CD4-positive, CD25-positive, alpha-beta regulatory T cell (primary cell): ENCODE results near the gene IGFN1. TPM values are rescaled to one million over a fixed set of nuclear protein-coding genes. Genes with fewer than 3 reads are reported as not detected.
"Not testable (repeated sequence)": the region's sequence is repeated elsewhere in the genome, so short reads cannot be mapped to it uniquely, and the experiment has no call there.

Experiments
- ATAC-seq, 2 donors: fragments of 150-1000 bp; cut with Tn5 transposase; one replicate each; pipeline ENCODE4 v1.10.0; 2021; ENCODE audit warnings: low read depth in 2 of 2, moderate number of reproducible peaks in 2 of 2, moderate library complexity in 1 of 2
- DNase-seq, 3 donors: peaks; one replicate each; pipeline versions ENCODE4 v3.0.0 to v3.0.0-alpha.2; 2012 to 2022; ENCODE audit warnings: mixed read lengths in 1 of 3
- H3K27ac ChIP-seq: one replicate; pipeline ENCODE4 v1.7.0; 2013; ENCODE audit warnings: mild to moderate bottlenecking, low read length; ENCODE audit not compliant: insufficient read depth, poor library complexity, severe bottlenecking
- H3K27me3 ChIP-seq: one replicate; pipeline ENCODE4 v1.7.0; 2013; ENCODE audit warnings: low read length; ENCODE audit not compliant: control insufficient read depth, insufficient read depth
- H3K36me3 ChIP-seq: one replicate; pipeline ENCODE4 v1.7.0; 2013; ENCODE audit warnings: mild to moderate bottlenecking, low read length, moderate library complexity; ENCODE audit not compliant: control insufficient read depth, insufficient read depth
- H3K4me1 ChIP-seq: 2 replicates; pipeline ENCODE4 v1.7.0; 2013; ENCODE audit warnings: mild to moderate bottlenecking, low read length; ENCODE audit not compliant: insufficient read depth, control insufficient read depth, poor library complexity, severe bottlenecking
- H3K4me3 ChIP-seq: one replicate; pipeline ENCODE4 v1.7.0; 2013; ENCODE audit warnings: low read depth, mild to moderate bottlenecking, low read length, moderate library complexity
- H3K9me3 ChIP-seq, 2 experiments: 1 replicate in 1 of 2; 2 replicates in 1 of 2; pipeline ENCODE4 v1.7.0; 2013; ENCODE audit warnings: low read length in 2 of 2, mild to moderate bottlenecking in 1 of 2, moderate library complexity in 1 of 2; ENCODE audit not compliant: control insufficient read depth in 2 of 2
- H3K27ac Mint-ChIP-seq, 3 donors: one replicate each; pipeline ENCODE4 v1.8.0; 2020 to 2022; ENCODE audit warnings: mild to moderate bottlenecking in 3 of 3, mixed read lengths in 3 of 3, moderate library complexity in 2 of 3
- H3K27me3 Mint-ChIP-seq: one replicate; pipeline ENCODE4 v1.8.0; 2022; ENCODE audit warnings: mild to moderate bottlenecking, mixed read lengths
- H3K36me3 Mint-ChIP-seq: one replicate; pipeline ENCODE4 v1.8.0; 2020; ENCODE audit warnings: mixed read lengths
- H3K4me1 Mint-ChIP-seq, 4 donors: one replicate each; pipeline ENCODE4 v1.8.0; 2020 to 2022; ENCODE audit warnings: mixed read lengths in 4 of 4, mild to moderate bottlenecking in 1 of 4
- H3K4me3 Mint-ChIP-seq, 4 donors: one replicate each; pipeline ENCODE4 v1.8.0; 2020 to 2022; ENCODE audit warnings: mild to moderate bottlenecking in 4 of 4, mixed read lengths in 4 of 4, moderate library complexity in 3 of 4
- H3K9me3 Mint-ChIP-seq, 7 donors: one replicate each; pipeline ENCODE4 v1.8.0; 2020 to 2022; ENCODE audit warnings: mixed read lengths in 7 of 7, mild to moderate bottlenecking in 3 of 7, moderate library complexity in 2 of 7
- polyA plus RNA-seq, 4 donors: library from polyadenylated mRNA; unstranded; fragments of 300-500 nt; fragmentation: Illumina TruSeq; gene quantifications; one replicate each; pipeline ENCODE4 v1.2.3, GENCODE V29; 2021
- total RNA-seq: library from RNA; stranded (reverse); gene quantifications from one replicate; pipeline ENCODE4 v1.2.3, GENCODE V29; 2022

IGFN1 gene
- total and polyA plus RNA-seq, 5 donors from 2014 or later, result not detected

GRCh38 chr1:201229095-201229494 lies 38.5 kb downstream of the IGFN1 start:
- Mint-ChIP-seq H3K36me3 (no peaks in the 10 kb centered on the region), H3K9me3 (peaks cover 0 to 12% (median 0%) of the 10 kb centered on the region in 7 donors), H3K4me1 (no peaks in the 10 kb centered on the region), H3K4me3 (no peak overlapping the region), H3K27ac (no peak overlapping the region), H3K27me3 (peaks cover 38% of the 10 kb centered on the region)
- H3K27me3 ChIP-seq, result peaks cover 5% of the 10 kb centered on the region
- no peaks in the 10 kb centered on the region for H3K36me3 ChIP-seq
- H3K4me3 ChIP-seq, result no peak overlapping the region
- no peak overlapping the region for H3K27ac ChIP-seq
- no peaks in the 10 kb centered on the region for H3K9me3 ChIP-seq
- ATAC-seq, result no peak
- DNase-seq, result no peak
- H3K4me1 ChIP-seq, result no peaks in the 10 kb centered on the region

- Mint-ChIP-seq H3K36me3 (no peaks in the 10 kb centered on the region), H3K27ac (no peak overlapping the region), H3K4me1 (no peaks in the 10 kb centered on the region), H3K27me3 (peaks cover 38% of the 10 kb centered on the region), H3K9me3 (peaks cover 0 to 12% (median 0%) of the 10 kb centered on the region in 7 donors), H3K4me3 (no peak overlapping the region)
- no peaks in the 10 kb centered on the region for H3K4me1 ChIP-seq
- H3K9me3 ChIP-seq, result no peaks in the 10 kb centered on the region
- H3K4me3 ChIP-seq, result no peak overlapping the region
- H3K36me3 ChIP-seq, result no peaks in the 10 kb centered on the region
- peaks cover 5% of the 10 kb centered on the region for H3K27me3 ChIP-seq
- no peak overlapping the region for H3K27ac ChIP-seq
- DNase-seq (no peak), ATAC-seq (no peak)
These were observed 39.4 kb downstream of the IGFN1 start for GRCh38 chr1:201229771-201230635.

GRCh38 chr1:201230676-201231075 lies 40.1 kb downstream of the IGFN1 start:
- peaks cover 0 to 12% (median 0%) of the 10 kb centered on the region in 7 donors for H3K9me3 Mint-ChIP-seq
- H3K27me3 Mint-ChIP-seq, result peaks cover 38% of the 10 kb centered on the region
- no peak for ATAC-seq
- no peak overlapping the region for H3K4me3 Mint-ChIP-seq
- H3K36me3 ChIP-seq, result no peaks in the 10 kb centered on the region
- no peaks in the 10 kb centered on the region for H3K36me3 Mint-ChIP-seq
- peaks cover 5% of the 10 kb centered on the region for H3K27me3 ChIP-seq
- no peak overlapping the region for H3K27ac Mint-ChIP-seq
- H3K4me3 ChIP-seq, result no peak overlapping the region
- no peak for DNase-seq
- H3K9me3 ChIP-seq, result no peaks in the 10 kb centered on the region
- no peaks in the 10 kb centered on the region for H3K4me1 Mint-ChIP-seq
- H3K4me1 ChIP-seq, result no peaks in the 10 kb centered on the region
- no peak overlapping the region for H3K27ac ChIP-seq

- not testable (repeated sequence) for H3K4me1 ChIP-seq, H3K27ac ChIP-seq, ATAC-seq, H3K36me3 ChIP-seq, H3K27ac Mint-ChIP-seq, H3K9me3 ChIP-seq, H3K4me1 Mint-ChIP-seq, H3K9me3 Mint-ChIP-seq, H3K36me3 Mint-ChIP-seq, H3K4me3 Mint-ChIP-seq, DNase-seq, H3K4me3 ChIP-seq
- H3K27me3 Mint-ChIP-seq, result peaks cover 24% of the 10 kb centered on the region
- H3K27me3 ChIP-seq, result peaks cover 15% of the 10 kb centered on the region
These were observed 49.0 kb downstream of the IGFN1 start for GRCh38 chr1:201239646-201240045.

GRCh38 chr1:201240171-201240570 lies 49.5 kb downstream of the IGFN1 start:
- peaks cover 0 to 2% (median 0%) of the 10 kb centered on the region in 7 donors for H3K9me3 Mint-ChIP-seq
- no peaks in the 10 kb centered on the region for H3K4me1 Mint-ChIP-seq
- H3K4me3 Mint-ChIP-seq, result no peak overlapping the region
- ATAC-seq (no peak), DNase-seq (no peak)
- Histone ChIP-seq H3K27ac (no peak overlapping the region), H3K27me3 (peaks cover 20% of the 10 kb centered on the region), H3K9me3 (no peaks in the 10 kb centered on the region), H3K4me3 (no peak overlapping the region), H3K4me1 (no peaks in the 10 kb centered on the region), H3K36me3 (no peaks in the 10 kb centered on the region)
- no peaks in the 10 kb centered on the region for H3K36me3 Mint-ChIP-seq
- H3K27ac Mint-ChIP-seq, result no peak overlapping the region
- peaks cover 30% of the 10 kb centered on the region for H3K27me3 Mint-ChIP-seq

GRCh38 chr1:201241736-201242135 lies 51.1 kb downstream of the IGFN1 start:
- ATAC-seq, result no peak
- H3K27me3 Mint-ChIP-seq, result peaks cover 31% of the 10 kb centered on the region

GRCh38 chr1:201245082-201245481 lies 54.5 kb downstream of the IGFN1 start:
- Histone ChIP-seq H3K27ac (no peak overlapping the region), H3K9me3 (no peaks in the 10 kb centered on the region), H3K36me3 (no peaks in the 10 kb centered on the region), H3K27me3 (peaks cover 25% of the 10 kb centered on the region), H3K4me1 (no peaks in the 10 kb centered on the region), H3K4me3 (no peak overlapping the region)
- Mint-ChIP-seq H3K9me3 (peaks cover 0 to 3% (median 0%) of the 10 kb centered on the region in 7 donors), H3K27ac (no peak overlapping the region), H3K36me3 (no peaks in the 10 kb centered on the region), H3K4me1 (no peaks in the 10 kb centered on the region), H3K4me3 (no peak overlapping the region), H3K27me3 (peaks cover 31% of the 10 kb centered on the region)
- DNase-seq (no peak), ATAC-seq (no peak)

More at GRCh38 chr1:201241736-201242135, 51.1 kb downstream of the IGFN1 start:
- no peak overlapping the region for H3K27ac Mint-ChIP-seq
- DNase-seq, result no peak
- Histone ChIP-seq H3K27ac (no peak overlapping the region), H3K9me3 (no peaks in the 10 kb centered on the region), H3K36me3 (no peaks in the 10 kb centered on the region), H3K4me1 (no peaks in the 10 kb centered on the region), H3K27me3 (peaks cover 24% of the 10 kb centered on the region), H3K4me3 (no peak overlapping the region)
- no peaks in the 10 kb centered on the region for H3K36me3 Mint-ChIP-seq
- H3K9me3 Mint-ChIP-seq, result peaks cover 0 to 2% (median 0%) of the 10 kb centered on the region in 7 donors
- no peak overlapping the region for H3K4me3 Mint-ChIP-seq
- no peaks in the 10 kb centered on the region for H3K4me1 Mint-ChIP-seq
